HEK293T (cell line): Measurements from ENCODE around the gene ARMC9.

Experiments used
- CTCF ChIA-PET: fragments of 350-600 bp; formaldehyde crosslinking; extraction: SDS; loops from one replicate; lab custom pipeline; 2021; ENCODE audit warnings: antibody characterized with exemption, inconsistent platforms; lab: Yijun Ruan, JAX
- POLR2A ChIA-PET: fragments of 350-600 bp; formaldehyde crosslinking; extraction: SDS; loops from one replicate; lab custom pipeline; 2020; ENCODE audit warnings: antibody characterized with exemption, inconsistent platforms; lab: Yijun Ruan, JAX
- DNase-seq: peaks from one replicate; pipeline ENCODE4 v3.0.0; 2012; ENCODE audit warnings: mixed read lengths; ENCODE audit errors: extremely low spot score
- ARNT ChIP-seq: fragments of 450-650 bp; IDR thresholded peaks from 2 replicates; pipeline ENCODE4 v1.6.1; 2017; ENCODE audit warnings: mild to moderate bottlenecking
- BHLHE40 ChIP-seq: fragments of 450-650 bp; IDR thresholded peaks from 2 replicates; pipeline ENCODE4 v1.6.1; 2016; ENCODE audit warnings: mild to moderate bottlenecking, moderate library complexity, borderline replicate concordance
- CTBP1 ChIP-seq: fragments of 450-650 bp; IDR thresholded peaks from 2 replicates; pipeline ENCODE4 v1.6.1; 2016; ENCODE audit warnings: borderline replicate concordance
- ELF4 ChIP-seq: fragments of 450-650 bp; IDR thresholded peaks from 2 replicates; pipeline ENCODE4 v1.6.1; 2017; ENCODE audit warnings: antibody characterized with exemption
- FOXA1 ChIP-seq: fragments of 450-650 bp; IDR thresholded peaks from 2 replicates; pipeline ENCODE4 v1.6.1; 2016; ENCODE audit warnings: mild to moderate bottlenecking
- FOXK2 ChIP-seq: fragments of 450-650 bp; IDR thresholded peaks from 2 replicates; pipeline ENCODE4 v1.6.1; 2016; ENCODE audit warnings: mild to moderate bottlenecking
- FOXM1 ChIP-seq: fragments of 450-650 bp; IDR thresholded peaks from 2 replicates; pipeline ENCODE4 v1.6.1; 2017; ENCODE audit warnings: mild to moderate bottlenecking, borderline replicate concordance
- HDGF ChIP-seq: fragments of 450-650 bp; IDR thresholded peaks from 2 replicates; pipeline ENCODE4 v1.6.1; 2017; ENCODE audit warnings: antibody characterized with exemption, borderline replicate concordance
- L3MBTL2 ChIP-seq: fragments of 450-650 bp; conservative IDR thresholded peaks from 2 replicates; pipeline ENCODE4 v1.6.1; 2016; ENCODE audit warnings: mild to moderate bottlenecking
- LEF1 ChIP-seq: fragments of 450-650 bp; IDR thresholded peaks from 2 replicates; pipeline ENCODE4 v1.6.1; 2017; ENCODE audit warnings: mild to moderate bottlenecking, borderline replicate concordance
- NFRKB ChIP-seq: fragments of 450-650 bp; IDR thresholded peaks from 2 replicates; pipeline ENCODE4 v1.6.1; 2016; ENCODE audit warnings: mild to moderate bottlenecking, moderate library complexity
- SP1 ChIP-seq: fragments of 450-650 bp; IDR thresholded peaks from 2 replicates; pipeline ENCODE4 v1.6.1; 2017
- SUZ12 ChIP-seq: fragments of 450-650 bp; IDR thresholded peaks from 2 replicates; pipeline ENCODE4 v1.6.1; 2016; ENCODE audit warnings: mild to moderate bottlenecking
- TARDBP ChIP-seq: fragments of 450-650 bp; IDR thresholded peaks from 2 replicates; pipeline ENCODE4 v1.6.1; 2016
- ZNF384 ChIP-seq: fragments of 450-650 bp; IDR thresholded peaks from 2 replicates; pipeline ENCODE4 v1.6.1; 2016
- TF ChIP-seq, protein P1 (sequence below): fragments of 450-650 bp; IDR thresholded peaks from 2 replicates; pipeline ENCODE4 v1.6.1; 2016

ARMC9 gene

DNA sequence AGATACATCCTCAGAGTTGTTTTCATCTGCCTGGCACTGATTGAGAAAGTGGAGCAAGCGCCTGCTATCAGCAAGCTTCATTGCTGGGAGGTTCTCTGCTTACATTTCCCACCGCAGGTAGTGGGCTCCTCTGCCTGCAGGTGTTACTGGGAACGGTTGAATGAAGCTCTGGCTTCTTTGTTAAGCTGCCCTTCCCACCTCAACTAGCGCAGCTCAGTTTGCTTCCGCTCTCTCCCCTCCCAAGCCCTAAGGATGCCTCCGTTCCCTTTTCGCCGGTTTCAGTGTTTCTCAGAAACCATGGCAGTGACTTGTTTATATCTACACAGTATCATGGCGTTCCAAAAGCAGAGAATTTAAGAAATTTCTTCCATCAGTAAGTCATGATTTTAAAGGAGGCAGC lies 124.9 kb downstream of the ARMC9 start:
- CTCF ChIA-PET = interaction anchor here (0.6 kb wide), 1 partner anchor 38 kb away, joined by 4 read pairs; no protein-coding TSS in a partner anchor
- POLR2A ChIA-PET = no interaction called here
- TF ChIP-seq ZNF384 (no peak), BHLHE40 (no peak), LEF1 (no peak), FOXM1 (no peak), ELF4 (no peak), HDGF (no peak), TARDBP (no peak), SP1 (no peak), FOXA1 (no peak), SUZ12 (no peak), ARNT (no peak), L3MBTL2 (no peak), NFRKB (no peak), CTBP1 (no peak), FOXK2 (no peak)
- TF ChIP-seq, protein P1, sequence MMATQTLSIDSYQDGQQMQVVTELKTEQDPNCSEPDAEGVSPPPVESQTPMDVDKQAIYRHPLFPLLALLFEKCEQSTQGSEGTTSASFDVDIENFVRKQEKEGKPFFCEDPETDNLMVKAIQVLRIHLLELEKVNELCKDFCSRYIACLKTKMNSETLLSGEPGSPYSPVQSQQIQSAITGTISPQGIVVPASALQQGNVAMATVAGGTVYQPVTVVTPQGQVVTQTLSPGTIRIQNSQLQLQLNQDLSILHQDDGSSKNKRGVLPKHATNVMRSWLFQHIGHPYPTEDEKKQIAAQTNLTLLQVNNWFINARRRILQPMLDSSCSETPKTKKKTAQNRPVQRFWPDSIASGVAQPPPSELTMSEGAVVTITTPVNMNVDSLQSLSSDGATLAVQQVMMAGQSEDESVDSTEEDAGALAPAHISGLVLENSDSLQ = no peak
- no peak for DNase-seq

DNA sequence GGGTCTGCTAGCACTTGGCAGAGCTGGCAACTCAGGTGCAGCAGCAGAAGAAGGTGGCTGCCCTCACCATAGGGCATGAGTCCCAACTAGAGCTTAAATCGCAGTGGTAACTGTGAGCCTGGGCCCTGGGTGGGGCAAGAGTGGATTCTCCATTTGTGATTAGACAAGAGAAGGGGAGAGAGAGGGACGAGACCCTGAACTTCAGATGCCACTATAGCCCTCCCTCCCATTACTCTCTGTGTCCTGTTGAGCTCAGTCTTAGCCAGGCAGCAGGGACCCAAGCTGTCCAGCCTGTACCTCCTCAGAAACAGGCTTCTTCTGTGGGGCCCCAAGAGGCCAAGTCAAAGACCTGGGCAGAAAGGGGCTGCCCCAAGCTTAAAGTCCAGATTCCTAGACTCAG lies 127.4 kb downstream of the ARMC9 start:
- ChIA-PET CTCF (interaction anchor here (0.6 kb wide), 1 partner anchor 19 kb away, joined by 3 read pairs; no protein-coding TSS in a partner anchor), POLR2A (no interaction called here)
- DNase-seq = no peak
- no peak for TF ChIP-seq FOXK2
- no peak for TF ChIP-seq LEF1
- no peak for TF ChIP-seq ZNF384
- no peak for TF ChIP-seq FOXM1
- TF ChIP-seq FOXA1 = no peak

DNA sequence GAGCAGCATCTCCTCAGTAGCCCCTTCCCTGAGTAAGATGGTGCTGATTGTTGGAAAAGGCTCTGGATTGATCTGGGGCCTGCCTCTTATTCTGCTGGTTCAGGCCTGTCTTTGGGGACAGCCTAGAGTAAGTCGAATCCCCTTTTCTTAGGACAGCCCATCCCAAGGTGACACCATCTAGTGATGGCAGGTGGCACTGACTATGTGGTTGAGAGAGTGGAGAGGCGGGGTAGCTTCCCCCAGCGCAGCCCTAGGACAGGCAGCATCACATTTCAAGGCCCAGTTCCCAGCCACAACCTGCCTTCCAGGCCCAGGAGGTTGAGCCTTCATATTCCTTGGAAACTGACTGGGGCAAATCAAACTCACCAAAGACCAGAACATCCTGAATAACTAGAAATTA lies 128.0 kb downstream of the ARMC9 start:
- no peak for DNase-seq
- TF ChIP-seq, protein P1 = no peak
- TF ChIP-seq SP1 (no peak), BHLHE40 (no peak), L3MBTL2 (no peak)
- ChIA-PET CTCF (interaction anchor here (0.6 kb wide), 1 partner anchor 20 kb away, joined by 3 read pairs; no protein-coding TSS in a partner anchor), POLR2A (no interaction called here)

DNA sequence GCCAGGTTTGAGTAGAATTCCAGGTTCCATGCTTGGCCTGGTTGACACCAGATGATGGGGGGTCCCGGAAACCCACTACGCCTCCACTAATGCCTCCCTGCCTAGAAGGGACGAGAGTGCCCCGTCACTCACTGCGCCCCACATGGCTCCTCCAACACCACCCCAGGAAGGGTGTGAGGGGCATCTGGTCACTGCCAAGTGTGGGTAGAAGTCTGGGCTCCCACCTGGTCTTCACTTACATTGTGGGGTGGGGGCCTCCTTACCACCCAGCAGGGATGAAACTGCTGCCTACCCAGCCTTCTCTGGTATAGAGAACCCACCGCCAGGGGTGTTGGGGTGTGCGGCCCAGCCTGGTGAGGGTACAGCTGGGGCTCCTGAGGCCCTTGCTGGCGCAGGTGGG lies 131.9 kb downstream of the ARMC9 start:
- POLR2A ChIA-PET = no interaction called here
- CTCF ChIA-PET = no interaction called here
- DNase-seq = no peak
- no peak for TF ChIP-seq FOXK2
- no peak for TF ChIP-seq NFRKB
- no peak for TF ChIP-seq ZNF384
- TF ChIP-seq ARNT = no peak
- no peak for TF ChIP-seq ELF4
- no peak for TF ChIP-seq L3MBTL2
- no peak for TF ChIP-seq TARDBP
- TF ChIP-seq HDGF = no peak
- no peak for TF ChIP-seq CTBP1
- TF ChIP-seq, protein P1 = no peak
- TF ChIP-seq SP1 = no peak
- TF ChIP-seq FOXA1 = no peak
- no peak for TF ChIP-seq BHLHE40
- TF ChIP-seq SUZ12 = no peak

DNA sequence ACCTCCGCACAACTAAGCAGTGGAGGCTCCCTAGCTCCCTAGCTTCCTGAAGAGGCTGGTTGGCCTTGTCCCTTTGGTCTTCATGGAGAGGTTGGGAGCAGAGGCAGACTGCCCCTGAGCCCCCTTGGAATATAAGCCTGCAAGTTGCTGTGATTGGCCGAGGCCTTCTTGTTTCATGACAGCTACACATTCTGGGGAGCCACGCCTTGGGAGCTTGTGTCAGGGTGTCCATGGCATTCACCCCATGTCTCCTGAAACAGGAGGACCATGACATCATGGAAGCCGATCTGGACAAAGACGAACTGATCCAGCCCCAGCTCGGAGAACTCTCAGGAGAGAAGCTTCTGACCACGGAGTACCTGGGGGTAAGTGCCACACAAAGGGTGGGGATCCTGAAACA lies 133.1 kb downstream of the ARMC9 start:
- CTCF ChIA-PET = no interaction called here
- DNase-seq = no peak
- TF ChIP-seq ELF4 (no peak), BHLHE40 (no peak), CTBP1 (no peak), NFRKB (no peak), SP1 (no peak), FOXM1 (no peak), FOXA1 (no peak), HDGF (no peak), LEF1 (no peak), ARNT (no peak), FOXK2 (no peak), ZNF384 (no peak), SUZ12 (no peak), L3MBTL2 (no peak)
- POLR2A ChIA-PET = no interaction called here

DNA sequence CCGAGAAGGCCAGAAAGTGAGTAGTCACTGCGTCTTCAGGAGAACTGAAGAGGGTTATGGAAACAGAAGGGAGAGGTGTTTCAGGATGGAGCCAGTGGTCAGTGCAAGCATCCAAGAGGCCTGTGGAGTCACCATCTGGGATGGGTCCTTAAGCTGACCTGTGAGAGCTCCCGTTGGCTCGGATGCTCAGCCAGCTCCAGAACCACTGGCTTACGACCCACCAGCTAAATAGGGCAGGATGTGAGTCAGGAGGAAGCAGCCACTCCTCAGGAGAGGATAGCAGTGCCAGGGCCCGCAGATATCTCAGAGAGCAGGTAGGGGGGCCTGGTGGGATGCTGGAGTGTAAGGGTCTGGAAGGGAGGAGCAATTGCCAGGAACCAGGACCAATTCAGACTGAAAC lies 134.0 kb downstream of the ARMC9 start:
- ChIA-PET CTCF (interaction anchor here (0.6 kb wide), 1 partner anchor 1139 kb away, joined by 3 read pairs; no protein-coding TSS in a partner anchor), POLR2A (no interaction called here)
- TF ChIP-seq SUZ12 (no peak), L3MBTL2 (no peak), FOXK2 (no peak), ZNF384 (no peak), LEF1 (no peak), ELF4 (no peak), TARDBP (no peak), CTBP1 (no peak), FOXA1 (no peak), SP1 (no peak), FOXM1 (no peak)
- DNase-seq = no peak
